ENCODE measurements around the gene ANKRD17. TPM values are rescaled to one million over a fixed set of nuclear protein-coding genes. Genes with fewer than 3 reads are reported as not detected.

The ANKRD17 gene
- total RNA-seq, 4 donors from 2014 or later, result 25.0 to 75.6 (median 56.7) TPM

DNA sequence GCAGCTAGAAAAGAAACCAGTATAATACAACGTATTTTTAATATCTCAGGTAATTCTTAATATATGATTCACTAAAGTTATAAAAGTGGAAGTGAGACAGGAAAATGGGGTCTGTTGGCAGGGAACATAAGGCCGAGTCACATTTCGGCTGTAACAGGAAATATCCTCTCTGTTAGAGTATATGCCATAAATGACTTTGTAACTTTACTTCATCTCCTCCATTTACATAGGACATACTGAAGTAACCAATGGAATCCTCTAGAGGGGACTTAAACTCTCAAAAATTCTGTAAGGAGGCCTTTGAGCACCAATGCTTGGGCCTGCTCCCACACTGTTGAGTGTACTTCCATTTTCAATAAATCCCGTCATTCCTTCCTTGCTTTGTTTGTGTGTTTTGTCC is 71.3 kb downstream of the ANKRD17 start:
- H3K27ac ChIP-seq, result no peak overlapping the region
- H3K4me1 ChIP-seq, result peaks cover 0 to 3% of the 10 kb centered on the region in 2 donors
- intact Hi-C loops (cut with DNase I; ENCODE audit: low total_unique reads), result no loop called here
- DNase-seq, result no peak
- H3K4me3 ChIP-seq, result no peak overlapping the region
- no peak for TF ChIP-seq POLR2A (IDR thresholded peaks at IDR 0.05)
- TF ChIP-seq, protein P1, sequence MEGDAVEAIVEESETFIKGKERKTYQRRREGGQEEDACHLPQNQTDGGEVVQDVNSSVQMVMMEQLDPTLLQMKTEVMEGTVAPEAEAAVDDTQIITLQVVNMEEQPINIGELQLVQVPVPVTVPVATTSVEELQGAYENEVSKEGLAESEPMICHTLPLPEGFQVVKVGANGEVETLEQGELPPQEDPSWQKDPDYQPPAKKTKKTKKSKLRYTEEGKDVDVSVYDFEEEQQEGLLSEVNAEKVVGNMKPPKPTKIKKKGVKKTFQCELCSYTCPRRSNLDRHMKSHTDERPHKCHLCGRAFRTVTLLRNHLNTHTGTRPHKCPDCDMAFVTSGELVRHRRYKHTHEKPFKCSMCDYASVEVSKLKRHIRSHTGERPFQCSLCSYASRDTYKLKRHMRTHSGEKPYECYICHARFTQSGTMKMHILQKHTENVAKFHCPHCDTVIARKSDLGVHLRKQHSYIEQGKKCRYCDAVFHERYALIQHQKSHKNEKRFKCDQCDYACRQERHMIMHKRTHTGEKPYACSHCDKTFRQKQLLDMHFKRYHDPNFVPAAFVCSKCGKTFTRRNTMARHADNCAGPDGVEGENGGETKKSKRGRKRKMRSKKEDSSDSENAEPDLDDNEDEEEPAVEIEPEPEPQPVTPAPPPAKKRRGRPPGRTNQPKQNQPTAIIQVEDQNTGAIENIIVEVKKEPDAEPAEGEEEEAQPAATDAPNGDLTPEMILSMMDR (IDR thresholded peaks at IDR 0.05), result no peak
- H3K9me3 ChIP-seq, result no peaks in the 10 kb centered on the region
- no peaks in the 10 kb centered on the region for H3K27me3 ChIP-seq
- no peaks in the 10 kb centered on the region for H3K36me3 ChIP-seq

DNA sequence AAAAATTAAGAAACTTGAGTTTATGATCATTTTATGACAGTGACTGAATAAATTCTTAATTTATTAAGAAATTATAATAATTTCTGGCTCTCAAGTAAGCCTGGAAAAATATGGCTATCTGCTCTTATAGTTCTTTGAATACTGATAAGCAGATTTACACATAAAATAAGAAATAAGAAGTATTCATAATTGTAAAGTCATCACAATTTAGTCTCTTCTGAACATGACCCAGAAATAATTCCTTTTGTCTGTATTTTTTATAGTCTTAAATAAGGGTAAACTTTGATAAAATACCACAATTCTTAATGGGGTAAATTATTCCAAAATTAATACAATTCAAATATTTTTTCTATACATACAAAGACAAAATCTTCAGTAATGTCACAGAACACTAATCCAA is 72.7 kb downstream of the ANKRD17 start:
- Histone ChIP-seq H3K4me3 (no peak overlapping the region), H3K9me3 (no peaks in the 10 kb centered on the region), H3K36me3 (no peaks in the 10 kb centered on the region), H3K4me1 (peaks cover 0 to 5% of the 10 kb centered on the region in 2 donors), H3K27me3 (no peaks in the 10 kb centered on the region), H3K27ac (no peak overlapping the region)
- TF ChIP-seq POLR2A (IDR thresholded peaks at IDR 0.05), result no peak
- TF ChIP-seq, protein P1 (IDR thresholded peaks at IDR 0.05), result no peak
- intact Hi-C loops (cut with DNase I; ENCODE audit: low total_unique reads), result no loop called here
- DNase-seq, result no peak

DNA sequence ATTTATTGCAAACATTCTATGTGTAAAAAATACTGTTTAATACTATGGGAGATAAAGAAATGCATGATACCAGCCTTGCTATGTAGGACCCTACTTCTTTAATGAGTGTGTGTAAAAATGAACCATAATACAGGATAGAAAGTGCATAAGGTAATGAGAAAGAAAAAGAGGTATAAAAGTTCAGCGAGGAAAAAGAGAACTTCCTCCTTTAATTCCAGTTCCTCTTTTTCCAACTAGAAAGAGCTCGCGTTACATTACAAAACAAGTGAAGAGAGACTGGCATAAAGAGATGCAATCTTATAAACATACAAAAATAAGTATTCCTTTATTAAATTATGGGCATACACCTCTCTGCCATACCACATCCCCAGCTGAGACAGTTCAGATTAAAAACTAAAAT is 77.4 kb downstream of the ANKRD17 start:
- no peak overlapping the region for H3K4me3 ChIP-seq
- TF ChIP-seq, protein P1 (IDR thresholded peaks at IDR 0.05), result no peak
- no peak for TF ChIP-seq POLR2A (IDR thresholded peaks at IDR 0.05)

DNA sequence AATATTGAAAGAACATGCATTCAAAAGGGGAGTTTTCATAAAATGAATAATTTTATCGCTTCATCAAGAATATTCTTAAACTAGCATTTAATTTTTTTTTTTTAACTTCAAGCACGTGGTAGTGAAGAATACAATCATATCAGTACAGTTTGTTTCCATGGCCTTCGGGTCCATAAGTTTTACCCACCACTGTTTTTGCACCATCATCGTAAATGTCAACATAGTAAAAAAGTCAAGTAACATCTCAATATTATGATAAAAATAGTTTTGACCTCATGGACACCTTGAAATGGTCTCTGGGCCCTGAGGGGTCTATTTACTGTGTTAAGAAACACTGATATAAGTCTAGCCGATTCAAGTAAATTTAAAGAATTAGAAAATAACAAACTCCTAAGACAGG is 80.2 kb downstream of the ANKRD17 start:
- H3K9me3 ChIP-seq, result no peaks in the 10 kb centered on the region
- H3K27me3 ChIP-seq, result no peaks in the 10 kb centered on the region
- H3K4me3 ChIP-seq, result no peak overlapping the region
- DNase-seq, result no peak
- TF ChIP-seq, protein P1 (IDR thresholded peaks at IDR 0.05), result no peak
- TF ChIP-seq POLR2A (IDR thresholded peaks at IDR 0.05), result no peak
- intact Hi-C loops (cut with DNase I; ENCODE audit: low total_unique reads), result no loop called here
- H3K27ac ChIP-seq, result no peak overlapping the region
- peaks cover 0 to 2% of the 10 kb centered on the region in 2 donors for H3K36me3 ChIP-seq
- peaks cover 0 to 9% of the 10 kb centered on the region in 2 donors for H3K4me1 ChIP-seq

More for the DNA sequence above, 77.4 kb downstream of the ANKRD17 start:
- peaks cover 0 to 9% of the 10 kb centered on the region in 2 donors for H3K4me1 ChIP-seq
- no peak for DNase-seq
- intact Hi-C loops (cut with DNase I; ENCODE audit: low total_unique reads), result no loop called here
- H3K36me3 ChIP-seq, result peaks cover 0 to 2% of the 10 kb centered on the region in 2 donors
- no peaks in the 10 kb centered on the region for H3K27me3 ChIP-seq
- no peaks in the 10 kb centered on the region for H3K9me3 ChIP-seq
- H3K27ac ChIP-seq, result no peak overlapping the region

DNA sequence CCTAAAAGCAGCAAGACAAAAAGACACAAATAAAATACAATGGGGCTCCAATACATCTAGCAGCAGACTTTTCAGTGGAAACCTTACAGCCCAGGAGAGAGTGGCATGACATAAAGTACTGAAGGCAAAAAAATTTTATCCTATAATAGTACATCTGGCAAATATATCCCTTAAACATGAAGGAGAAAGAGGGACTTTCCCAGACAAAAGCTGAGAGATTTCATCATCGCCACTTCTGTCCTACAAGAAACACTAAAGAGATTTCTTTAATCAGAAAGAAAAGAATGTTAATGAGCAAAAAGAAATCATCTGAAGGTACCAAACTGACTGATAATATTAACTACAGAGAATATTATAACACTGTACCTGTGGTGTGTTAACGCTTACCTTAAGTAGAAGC is 86.4 kb downstream of the ANKRD17 start:
- DNase-seq, result no peak
- Histone ChIP-seq H3K4me1 (no peaks in the 10 kb centered on the region), H3K4me3 (no peak overlapping the region), H3K27me3 (no peaks in the 10 kb centered on the region), H3K9me3 (no peaks in the 10 kb centered on the region), H3K27ac (no peak overlapping the region), H3K36me3 (no peaks in the 10 kb centered on the region)
- TF ChIP-seq, protein P1 (IDR thresholded peaks at IDR 0.05), result no peak
- TF ChIP-seq POLR2A (IDR thresholded peaks at IDR 0.05), result no peak
- intact Hi-C loops (cut with DNase I; ENCODE audit: low total_unique reads), result no loop called here

All from uterus (tissue), 4 donors.